ENCODE data around the gene ZBTB16.

DNA sequence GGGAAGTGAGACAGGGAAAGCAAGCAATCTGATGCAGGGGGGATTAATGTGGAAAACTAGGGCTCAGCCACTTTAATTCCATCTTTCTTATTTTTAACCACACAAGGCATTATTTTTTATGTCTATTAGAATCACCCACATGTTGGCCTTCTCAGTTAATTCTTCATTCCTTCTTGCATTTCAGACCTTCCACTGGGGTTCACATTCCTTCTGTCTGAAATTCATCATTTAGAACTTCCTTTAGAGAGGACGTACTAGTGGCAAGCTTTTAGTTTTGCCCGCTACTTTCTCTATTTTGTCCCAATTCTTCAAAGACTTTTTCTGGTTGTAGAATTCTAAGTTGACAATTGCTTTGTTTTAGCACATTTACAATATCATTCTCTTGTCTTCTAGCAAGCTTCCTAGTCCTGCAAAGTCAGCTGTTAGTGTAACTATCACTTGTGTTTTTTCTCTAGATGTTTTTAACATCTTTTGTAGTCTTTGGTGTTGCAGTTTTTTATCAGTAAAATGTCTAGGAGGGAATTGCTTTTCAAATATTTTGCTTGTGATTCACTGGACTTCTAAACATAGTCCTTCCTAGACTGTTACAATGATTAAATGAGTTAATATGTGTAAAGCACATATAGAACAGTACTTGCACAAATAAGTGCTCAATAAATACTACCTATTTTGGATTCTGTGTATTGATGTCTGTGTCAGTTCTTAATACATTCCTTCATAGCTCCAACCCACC lies 231.2 kb downstream of the ZBTB16 start:
- no peak for TF ChIP-seq CTCF (IDR thresholded peaks at IDR 0.05)
- TF ChIP-seq POLR2A (IDR thresholded peaks at IDR 0.05): no peak

Data from heart left ventricle (tissue), 13 donors.